Uterus (tissue), 2 donors: Measurements from ENCODE around the gene ZNF609.

Experiments used
- CTCF ChIP-seq, 4 experiments: fragments of 200-600 bp in 2 of 4; fragments of 450-650 bp in 2 of 4; sonication (generic) in 2 of 4; IDR thresholded peaks; one replicate each; pipeline ENCODE4 v1.5.1; 2016 to 2019; ENCODE audit warnings: antibody characterized with exemption in 4 of 4, mild to moderate bottlenecking in 2 of 4, moderate library complexity in 1 of 4
- POLR2A ChIP-seq, 2 donors: fragments of 450-650 bp; IDR thresholded peaks; one replicate each; pipeline ENCODE4 v1.6.1; 2016; ENCODE audit warnings: antibody characterized with exemption in 2 of 2, mild to moderate bottlenecking in 1 of 2, moderate library complexity in 1 of 2

- no peak for TF ChIP-seq CTCF (IDR thresholded peaks at IDR 0.05)
- no peak for TF ChIP-seq POLR2A (IDR thresholded peaks at IDR 0.05)
Observed at GRCh38 chr15:64619880-64620839, 159.8 kb downstream of the ZNF609 start.
